Measurements from ENCODE around the gene EXOC6B. TPM values are rescaled to one million over a fixed set of nuclear protein-coding genes. Genes with fewer than 3 reads are reported as not detected.

The EXOC6B gene
- polyA plus RNA-seq, 3 donors: 3.2 to 8.2 (median 8.0) TPM

GRCh38 chr2:72238311-72238710, 587.5 kb downstream of the EXOC6B start:
- no peak overlapping the region for H3K27ac ChIP-seq (ENCODE audit: low read depth, low read length)

GRCh38 chr2:72237549-72237948, 588.3 kb downstream of the EXOC6B start:
- 60 to 79% (median 77%) methylated on average over 2 of the region's 2 CpGs for WGBS, 3 donors
- H3K27ac ChIP-seq (ENCODE audit: low read depth, low read length): no peak overlapping the region

DNA sequence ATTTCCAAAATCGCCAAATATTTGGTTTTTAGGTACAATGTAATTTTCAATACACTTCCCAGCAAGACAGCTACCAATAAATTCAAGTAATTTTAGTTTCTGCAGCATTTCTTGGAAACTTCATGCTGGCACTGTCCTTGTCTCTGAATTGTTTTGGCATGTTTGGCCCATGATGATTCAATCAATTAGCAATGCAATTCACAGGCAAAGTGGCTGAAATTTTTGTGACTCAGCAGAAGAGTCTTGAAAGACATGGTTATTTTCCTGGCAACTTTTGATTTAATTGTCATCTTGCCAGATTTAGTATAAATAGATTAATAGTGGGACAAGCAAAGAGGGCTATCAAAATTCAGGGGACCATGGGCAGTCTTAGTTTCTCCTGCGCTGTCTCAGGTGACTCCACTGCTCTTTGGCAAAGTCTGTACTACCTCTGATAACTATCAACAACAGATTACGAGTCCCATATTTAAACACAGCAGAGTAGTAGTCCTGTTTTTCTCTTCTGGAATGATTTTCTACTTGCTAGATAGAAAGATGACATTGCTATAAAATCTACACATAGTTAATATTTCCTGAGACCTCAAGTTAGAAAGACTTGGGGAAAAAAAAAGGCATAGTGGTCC, 589.3 kb downstream of the EXOC6B start:
- WGBS, 3 donors: 83 to 90% (median 85%) methylated on average over 3 of the region's 3 CpGs

DNA sequence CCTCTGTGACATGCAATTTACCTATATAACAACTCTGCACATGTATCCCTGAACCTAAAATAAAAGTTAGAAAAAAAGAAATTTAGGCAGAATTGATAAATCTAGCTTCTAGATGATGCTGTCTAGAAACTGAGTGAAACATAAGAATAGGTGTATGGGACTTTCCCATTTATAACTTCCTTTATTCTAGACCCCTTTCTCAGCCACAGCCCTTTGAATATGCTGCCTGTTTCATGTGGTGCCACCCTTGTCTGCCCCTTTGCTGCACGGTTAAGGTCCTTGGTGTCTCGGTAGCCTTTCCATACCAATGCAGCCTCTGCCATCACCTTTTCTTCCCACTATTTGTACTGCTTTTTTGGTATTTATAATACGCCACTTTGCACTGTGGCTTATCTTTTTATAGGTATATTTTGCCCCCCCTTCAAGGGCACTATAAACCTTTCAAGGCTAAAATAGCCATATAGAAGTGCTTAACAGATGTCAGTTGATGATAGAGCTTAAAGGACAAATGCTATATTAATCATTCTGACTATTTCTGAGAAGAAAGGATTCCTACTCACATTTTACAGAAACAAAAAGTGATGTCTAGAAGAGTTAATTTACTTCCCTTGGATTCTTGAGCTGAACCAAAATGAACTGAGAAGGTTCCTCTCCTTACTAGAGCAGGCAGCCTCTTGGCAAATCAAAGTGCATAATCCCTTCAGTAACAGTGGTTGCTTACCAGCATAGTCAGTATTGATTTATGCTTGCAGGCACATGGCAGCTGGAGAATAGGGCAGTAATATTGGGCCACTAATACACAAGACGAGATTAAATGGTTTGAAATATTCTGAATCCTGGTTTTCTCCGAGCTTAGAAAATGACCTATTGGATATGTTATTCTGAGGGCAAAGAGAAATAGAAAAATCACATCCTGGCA, 590.1 kb downstream of the EXOC6B start:
- WGBS, 3 donors: 89 to 93% (median 92%) methylated on average over 5 of the region's 5 CpGs
- no peak overlapping the region for H3K27ac ChIP-seq (ENCODE audit: low read depth, low read length)

More for the DNA sequence above, 589.3 kb downstream of the EXOC6B start:
- no peak overlapping the region for H3K27ac ChIP-seq (ENCODE audit: low read depth, low read length)

DNA sequence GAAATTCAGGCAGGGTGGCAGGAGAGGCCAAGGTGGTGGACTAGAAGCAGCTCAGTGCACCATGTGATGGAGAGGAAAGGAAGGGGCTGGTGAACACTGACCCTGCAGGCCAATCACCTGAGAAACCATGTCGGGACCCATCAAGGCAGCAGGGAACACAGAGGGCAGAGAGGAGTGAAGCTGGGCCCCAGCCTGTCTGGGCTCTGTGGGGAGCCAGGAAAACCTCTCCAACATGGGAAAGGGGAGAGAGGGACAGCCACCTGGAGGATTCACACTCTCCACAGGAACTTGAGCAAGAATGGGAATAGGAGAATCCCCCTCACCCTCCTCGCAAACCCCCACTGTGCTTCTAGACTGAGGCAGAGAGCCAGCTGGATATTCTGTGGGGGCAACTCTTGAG, 592.6 kb downstream of the EXOC6B start:
- WGBS, 3 donors: 85 to 90% (median 89%) methylated on average over 2 of the region's 2 CpGs
- H3K27ac ChIP-seq (ENCODE audit: low read depth, low read length): no peak overlapping the region

- no peak overlapping the region for H3K27ac ChIP-seq (ENCODE audit: low read depth, low read length)
- WGBS, 3 donors: 59 to 79% (median 70%) methylated on average over 3 of the region's 3 CpGs
Measured at GRCh38 chr2:72222829-72223564, 602.8 kb downstream of the EXOC6B start.

- H3K27ac ChIP-seq (ENCODE audit: low read depth, low read length): no peak overlapping the region
- WGBS, 3 donors: 78 to 84% (median 80%) methylated on average over 2 of the region's 2 CpGs
Measured at GRCh38 chr2:72220170-72220569, 605.7 kb downstream of the EXOC6B start.

DNA sequence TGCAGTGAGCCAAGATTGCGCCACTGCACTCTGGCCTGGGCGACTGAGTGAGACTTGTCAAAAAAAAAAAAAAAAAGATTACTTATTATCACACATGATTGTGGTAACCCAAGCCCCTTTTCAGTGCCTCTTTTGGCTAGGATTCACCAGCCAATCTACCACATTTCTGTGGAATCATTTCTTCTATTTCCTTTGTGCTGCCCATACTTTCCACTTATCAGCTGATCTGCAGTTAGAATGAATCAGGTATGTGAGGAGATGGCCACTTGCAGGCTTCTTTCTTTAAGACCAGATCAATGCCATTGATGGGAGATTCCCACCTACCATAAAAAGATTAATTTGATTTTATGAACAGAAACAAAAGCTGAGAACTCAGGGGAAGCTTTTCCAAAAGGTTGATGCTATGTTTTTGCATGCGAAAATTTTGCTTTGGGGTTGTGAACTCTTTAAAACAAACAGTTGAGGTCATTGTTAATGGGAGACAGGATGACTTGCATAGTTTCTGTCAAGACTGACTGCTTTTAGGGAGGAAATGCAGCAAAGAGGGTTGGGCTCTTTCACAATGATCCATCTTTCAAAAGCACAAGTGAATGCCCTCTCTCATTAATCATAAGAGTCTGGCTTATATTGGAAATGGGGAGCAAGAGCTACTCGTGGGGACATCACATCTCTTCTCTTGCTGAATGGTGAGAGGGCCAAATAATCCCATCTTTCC, 611.2 kb downstream of the EXOC6B start:
- no peak overlapping the region for H3K27ac ChIP-seq (ENCODE audit: low read depth, low read length)

GRCh38 chr2:72212486-72212855, 613.4 kb downstream of the EXOC6B start:
- 86 to 92% (median 89%) methylated on average over 1 of the region's 1 CpG for WGBS, 3 donors
- no peak overlapping the region for H3K27ac ChIP-seq (ENCODE audit: low read depth, low read length)

More for the DNA sequence above, 611.2 kb downstream of the EXOC6B start:
- WGBS, 3 donors: 57 to 77% (median 61%) methylated on average over 4 of the region's 4 CpGs

GRCh38 chr2:72211777-72212485, 613.9 kb downstream of the EXOC6B start:
- 81 to 91% (median 84%) methylated on average over 2 of the region's 2 CpGs for WGBS, 3 donors
- H3K27ac ChIP-seq (ENCODE audit: low read depth, low read length): no peak overlapping the region

GRCh38 chr2:72211350-72211749, 614.5 kb downstream of the EXOC6B start:
- no peak overlapping the region for H3K27ac ChIP-seq (ENCODE audit: low read depth, low read length)
- WGBS, 3 donors: 89 to 94% (median 92%) methylated on average over 2 of the region's 2 CpGs

GRCh38 chr2:72210470-72210869, 615.4 kb downstream of the EXOC6B start:
- 78 to 81% (median 80%) methylated on average over 2 of the region's 2 CpGs for WGBS, 3 donors
- H3K27ac ChIP-seq (ENCODE audit: low read depth, low read length): no peak overlapping the region

DNA sequence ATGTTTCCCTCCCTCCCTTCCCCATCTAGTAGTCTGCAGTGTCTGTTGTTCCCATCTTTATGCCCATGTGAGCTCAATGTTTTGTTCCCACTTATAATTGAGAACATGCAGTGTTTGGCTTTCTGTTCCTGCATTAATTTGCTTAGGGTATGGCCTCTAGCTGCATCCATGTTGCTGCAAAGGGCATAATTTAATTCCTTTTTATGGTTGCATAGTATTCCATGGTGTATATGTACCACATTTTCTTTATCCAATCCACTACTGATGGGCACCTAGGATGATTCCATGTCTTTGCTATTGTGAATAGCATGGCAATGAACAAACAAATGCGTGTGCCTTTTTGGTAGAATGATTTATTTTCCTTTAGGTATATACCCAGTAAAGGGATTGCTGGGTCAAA, 617.6 kb downstream of the EXOC6B start:
- no peak overlapping the region for H3K27ac ChIP-seq (ENCODE audit: low read depth, low read length)
- 97 to 100% (median 100%) methylated on average over 1 of the region's 1 CpG for WGBS, 3 donors

- WGBS, 3 donors: 88 to 97% (median 96%) methylated on average over 2 of the region's 2 CpGs
- H3K27ac ChIP-seq (ENCODE audit: low read depth, low read length): no peak overlapping the region
Measured at GRCh38 chr2:72207334-72207733, 618.5 kb downstream of the EXOC6B start.

DNA sequence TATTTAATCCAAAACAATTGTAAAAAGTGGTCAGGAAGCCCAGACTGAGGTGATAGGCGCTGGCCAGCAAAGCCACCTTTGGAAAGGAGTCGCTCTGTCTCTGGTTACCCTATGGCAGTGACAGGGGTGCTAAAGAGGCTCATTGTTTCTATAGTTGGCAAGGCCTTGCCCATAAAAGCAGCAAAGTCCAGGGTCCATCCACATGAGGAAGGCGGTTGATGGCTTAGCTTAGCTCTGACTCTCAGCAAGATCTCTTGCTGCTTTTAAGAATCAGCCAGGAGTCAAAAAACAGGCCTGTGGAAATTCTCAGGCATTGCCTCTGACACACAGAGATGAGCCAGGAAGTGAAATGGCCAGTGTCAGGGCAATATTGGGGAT, 620.3 kb downstream of the EXOC6B start:
- WGBS, 3 donors: 70 to 75% (median 73%) methylated on average over 3 of the region's 3 CpGs
- no peak overlapping the region for H3K27ac ChIP-seq (ENCODE audit: low read depth, low read length)

- no peak overlapping the region for H3K27ac ChIP-seq (ENCODE audit: low read depth, low read length)
- WGBS, 3 donors: 33 to 63% (median 40%) methylated on average over 3 of the region's 3 CpGs
Measured at GRCh38 chr2:72204786-72205503, 620.9 kb downstream of the EXOC6B start.

GRCh38 chr2:72204156-72204785, 621.6 kb downstream of the EXOC6B start:
- 30 to 57% (median 32%) methylated on average over 8 of the region's 8 CpGs for WGBS, 3 donors
- H3K27ac ChIP-seq (ENCODE audit: low read depth, low read length): no peak overlapping the region

All from adipose tissue (tissue), 3 donors.